SU-DHL-6 (cell line): ENCODE data around the gene ABCA4.

Experiments used
- H2AFZ ChIP-seq: fragments of 200-600 bp; sonication (generic); 2 replicates; pipeline ENCODE4 v1.6.1; 2014; ENCODE audit warnings: low read depth, mild to moderate bottlenecking, moderate library complexity, mixed read lengths, antibody characterized with exemption, low read length; ENCODE audit not compliant: severe bottlenecking
- H3F3A ChIP-seq: fragments of 200-600 bp; shearing (Covaris generic); 2 replicates; pipeline ENCODE4 v1.6.0; 2016; ENCODE audit warnings: antibody characterized with exemption, mild to moderate bottlenecking; ENCODE audit not compliant: insufficient read depth
- H3K27ac ChIP-seq: fragments of 200-600 bp; sonication (generic); 2 replicates; pipeline ENCODE4 v1.5.1; 2016; ENCODE audit warnings: low read depth, mild to moderate bottlenecking, low read length, moderate library complexity, mixed read lengths
- H3K27me3 ChIP-seq: fragments of 200-600 bp; sonication (generic), shearing (Covaris generic); 2 replicates; pipeline ENCODE4 v1.6.0; 2014; ENCODE audit warnings: mild to moderate bottlenecking, low read length
- H3K36me3 ChIP-seq: fragments of 200-600 bp; sonication (generic); 2 replicates; pipeline ENCODE4 v1.6.1; 2014; ENCODE audit warnings: mild to moderate bottlenecking, low read length, mixed read lengths
- H3K4me2 ChIP-seq: fragments of 300-600, 200-600 bp; shearing (Covaris generic), sonication (generic); 2 replicates; pipeline ENCODE4 v1.6.0; 2014; ENCODE audit warnings: low read length, low read depth, mild to moderate bottlenecking; ENCODE audit not compliant: poor library complexity, severe bottlenecking
- H3K4me3 ChIP-seq: fragments of 200-600 bp; sonication (generic); 2 replicates; pipeline ENCODE4 v1.5.1; 2014; ENCODE audit warnings: antibody characterized with exemption, low read length, mild to moderate bottlenecking, mixed read lengths; ENCODE audit not compliant: insufficient read depth, poor library complexity, severe bottlenecking
- H3K79me2 ChIP-seq: fragments of 200-600 bp; sonication (generic); 2 replicates; pipeline ENCODE4 v1.6.1; 2014; ENCODE audit warnings: mild to moderate bottlenecking, low read length, moderate library complexity; ENCODE audit not compliant: insufficient read depth
- H3K9ac ChIP-seq: fragments of 200-600 bp; sonication (generic); 2 replicates; pipeline ENCODE4 v1.7.0; 2014; ENCODE audit warnings: mild to moderate bottlenecking, low read length
- H3K9me2 ChIP-seq: fragments of 200-600 bp; sonication (generic); replicated peaks from 2 replicates; pipeline ENCODE4 v1.6.1; 2014; ENCODE audit warnings: low read length; ENCODE audit not compliant: insufficient read depth
- H3K9me3 ChIP-seq: fragments of 200-600 bp; sonication (generic); 2 replicates; pipeline ENCODE4 v1.6.1; 2014; ENCODE audit warnings: low read length, mixed read lengths; ENCODE audit not compliant: insufficient read depth
- H4K20me1 ChIP-seq: fragments of 200-600 bp; sonication (generic); 2 replicates; pipeline ENCODE4 v1.6.1; 2014; ENCODE audit warnings: low read depth, mild to moderate bottlenecking, antibody characterized with exemption, low read length, moderate library complexity, mixed read lengths
- EZH2phosphoT487 ChIP-seq: fragments of 200-600 bp; sonication (generic), shearing (Covaris generic); conservative IDR thresholded peaks from 2 replicates; pipeline ENCODE4 v1.6.1; 2018; ENCODE audit warnings: mild to moderate bottlenecking, antibody characterized with exemption, low read length, moderate library complexity, mixed read lengths
- TF ChIP-seq, protein P1 (sequence below): fragments of 200-600 bp; sonication (generic); IDR thresholded peaks from one replicate; pipeline ENCODE4 v1.5.1; 2017; ENCODE audit warnings: antibody characterized with exemption, mild to moderate bottlenecking, low read length, moderate library complexity; ENCODE audit not compliant: insufficient read depth, poor library complexity, severe bottlenecking

Gene ABCA4

DNA sequence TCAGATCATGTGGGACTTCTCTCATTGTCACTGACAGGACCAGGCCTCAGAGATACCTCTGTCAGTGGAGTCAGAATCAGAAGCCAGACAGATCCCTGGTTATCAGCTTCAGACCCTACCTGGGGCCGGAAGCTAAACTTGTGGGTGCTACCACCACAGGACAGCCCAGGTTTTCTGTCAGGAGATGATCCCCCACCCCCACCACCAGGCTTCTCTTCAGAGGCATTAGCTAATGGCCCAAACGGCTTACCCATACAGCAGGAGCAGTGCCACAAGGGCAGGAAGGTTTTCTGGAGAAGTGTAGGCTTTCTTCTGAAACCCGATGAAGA is 105.5 kb downstream of the ABCA4 start:
- no peaks in the 10 kb centered on the region for H3K79me2 ChIP-seq
- H3K9me3 ChIP-seq: no peaks in the 10 kb centered on the region
- H3F3A ChIP-seq: no peaks in the 10 kb centered on the region
- H2AFZ ChIP-seq: no peak overlapping the region
- no peaks in the 10 kb centered on the region for H3K36me3 ChIP-seq
- no peak overlapping the region for H3K9ac ChIP-seq
- no peaks in the 10 kb centered on the region for H4K20me1 ChIP-seq
- H3K9me2 ChIP-seq: no peaks in the 10 kb centered on the region
- no peaks in the 10 kb centered on the region for H3K27me3 ChIP-seq
- no peak overlapping the region for H3K27ac ChIP-seq
- H3K4me3 ChIP-seq: no peak overlapping the region
- no peak overlapping the region for H3K4me2 ChIP-seq
- TF ChIP-seq EZH2phosphoT487: no peak
- TF ChIP-seq, protein P1, sequence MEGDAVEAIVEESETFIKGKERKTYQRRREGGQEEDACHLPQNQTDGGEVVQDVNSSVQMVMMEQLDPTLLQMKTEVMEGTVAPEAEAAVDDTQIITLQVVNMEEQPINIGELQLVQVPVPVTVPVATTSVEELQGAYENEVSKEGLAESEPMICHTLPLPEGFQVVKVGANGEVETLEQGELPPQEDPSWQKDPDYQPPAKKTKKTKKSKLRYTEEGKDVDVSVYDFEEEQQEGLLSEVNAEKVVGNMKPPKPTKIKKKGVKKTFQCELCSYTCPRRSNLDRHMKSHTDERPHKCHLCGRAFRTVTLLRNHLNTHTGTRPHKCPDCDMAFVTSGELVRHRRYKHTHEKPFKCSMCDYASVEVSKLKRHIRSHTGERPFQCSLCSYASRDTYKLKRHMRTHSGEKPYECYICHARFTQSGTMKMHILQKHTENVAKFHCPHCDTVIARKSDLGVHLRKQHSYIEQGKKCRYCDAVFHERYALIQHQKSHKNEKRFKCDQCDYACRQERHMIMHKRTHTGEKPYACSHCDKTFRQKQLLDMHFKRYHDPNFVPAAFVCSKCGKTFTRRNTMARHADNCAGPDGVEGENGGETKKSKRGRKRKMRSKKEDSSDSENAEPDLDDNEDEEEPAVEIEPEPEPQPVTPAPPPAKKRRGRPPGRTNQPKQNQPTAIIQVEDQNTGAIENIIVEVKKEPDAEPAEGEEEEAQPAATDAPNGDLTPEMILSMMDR: no peak

DNA sequence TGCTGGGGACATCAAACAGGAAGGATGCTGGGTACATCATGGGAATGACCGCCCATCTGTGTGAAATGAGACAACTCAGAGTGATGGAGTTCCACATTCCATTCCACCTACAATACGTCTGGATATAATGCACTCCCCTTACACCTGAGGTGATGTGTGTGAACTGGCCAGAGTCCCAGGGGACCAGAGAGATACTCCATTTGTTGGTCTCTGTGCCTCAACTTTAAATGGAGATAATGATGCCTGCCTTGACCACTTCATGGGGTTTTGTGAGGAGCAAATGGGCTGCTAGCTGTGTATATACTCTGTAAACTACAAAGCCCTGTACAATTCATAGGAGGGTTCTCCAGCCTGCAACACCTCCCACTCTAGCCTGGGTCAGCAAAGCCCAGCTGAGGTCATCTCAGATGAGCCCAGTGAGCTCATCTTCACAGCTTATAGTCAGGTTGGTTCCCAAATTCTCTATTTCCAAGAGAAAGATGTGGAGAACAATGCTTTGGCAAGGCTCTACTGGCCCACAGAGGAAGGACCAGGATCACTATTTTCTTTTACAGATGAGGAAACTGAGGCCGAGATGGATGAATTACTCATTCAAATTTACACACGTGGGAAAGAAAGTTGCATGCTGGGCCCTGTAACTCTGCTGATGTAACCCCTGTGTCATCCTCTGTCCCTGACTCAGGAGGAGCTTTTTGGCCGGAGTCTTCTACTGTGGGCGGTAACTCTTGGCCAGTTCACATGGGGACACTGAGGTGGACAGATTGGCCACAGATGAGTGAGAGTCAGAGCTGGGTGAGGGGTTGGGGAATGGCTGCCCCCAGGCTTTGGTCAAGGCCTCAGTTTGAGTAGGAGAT is 106.1 kb downstream of the ABCA4 start:
- no peak overlapping the region for H3K4me2 ChIP-seq
- no peaks in the 10 kb centered on the region for H3K27me3 ChIP-seq
- H3K79me2 ChIP-seq: no peaks in the 10 kb centered on the region
- H3K27ac ChIP-seq: no peak overlapping the region
- no peaks in the 10 kb centered on the region for H3K9me2 ChIP-seq
- no peak overlapping the region for H3K4me3 ChIP-seq
- no peaks in the 10 kb centered on the region for H4K20me1 ChIP-seq
- TF ChIP-seq EZH2phosphoT487: no peak
- TF ChIP-seq, protein P1: no peak
- H3F3A ChIP-seq: no peaks in the 10 kb centered on the region
- no peak overlapping the region for H3K9ac ChIP-seq
- H3K36me3 ChIP-seq: no peaks in the 10 kb centered on the region
- no peaks in the 10 kb centered on the region for H3K9me3 ChIP-seq
- no peak overlapping the region for H2AFZ ChIP-seq

DNA sequence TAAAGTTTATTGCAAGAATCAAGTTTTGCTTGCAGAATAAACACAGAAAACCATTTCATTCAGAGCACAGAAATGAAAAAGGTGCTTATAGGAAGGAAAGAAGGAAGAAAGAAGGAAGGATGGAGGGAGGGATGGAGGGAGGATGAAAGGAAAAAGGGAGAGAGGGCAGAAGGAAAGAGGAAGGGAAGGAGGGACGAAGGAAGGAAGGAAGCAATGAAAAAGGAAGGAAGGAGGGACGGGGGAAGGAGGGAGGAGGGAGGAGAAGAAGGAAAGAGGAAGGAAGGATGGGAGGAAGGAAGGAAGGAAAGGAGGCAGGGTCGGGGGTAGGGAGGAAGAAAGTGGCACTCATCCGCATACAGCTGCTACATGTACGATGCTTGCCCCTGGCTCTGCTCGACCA is 106.9 kb downstream of the ABCA4 start:
- H3K4me2 ChIP-seq: no peak overlapping the region
- no peaks in the 10 kb centered on the region for H3F3A ChIP-seq
- H3K27ac ChIP-seq: no peak overlapping the region
- no peak for TF ChIP-seq EZH2phosphoT487
- no peak overlapping the region for H2AFZ ChIP-seq
- H3K4me3 ChIP-seq: no peak overlapping the region
- H3K9ac ChIP-seq: no peak overlapping the region
- no peaks in the 10 kb centered on the region for H3K9me3 ChIP-seq
- no peaks in the 10 kb centered on the region for H3K79me2 ChIP-seq
- H3K9me2 ChIP-seq: no peaks in the 10 kb centered on the region
- no peaks in the 10 kb centered on the region for H4K20me1 ChIP-seq
- H3K27me3 ChIP-seq: no peaks in the 10 kb centered on the region
- no peaks in the 10 kb centered on the region for H3K36me3 ChIP-seq

DNA sequence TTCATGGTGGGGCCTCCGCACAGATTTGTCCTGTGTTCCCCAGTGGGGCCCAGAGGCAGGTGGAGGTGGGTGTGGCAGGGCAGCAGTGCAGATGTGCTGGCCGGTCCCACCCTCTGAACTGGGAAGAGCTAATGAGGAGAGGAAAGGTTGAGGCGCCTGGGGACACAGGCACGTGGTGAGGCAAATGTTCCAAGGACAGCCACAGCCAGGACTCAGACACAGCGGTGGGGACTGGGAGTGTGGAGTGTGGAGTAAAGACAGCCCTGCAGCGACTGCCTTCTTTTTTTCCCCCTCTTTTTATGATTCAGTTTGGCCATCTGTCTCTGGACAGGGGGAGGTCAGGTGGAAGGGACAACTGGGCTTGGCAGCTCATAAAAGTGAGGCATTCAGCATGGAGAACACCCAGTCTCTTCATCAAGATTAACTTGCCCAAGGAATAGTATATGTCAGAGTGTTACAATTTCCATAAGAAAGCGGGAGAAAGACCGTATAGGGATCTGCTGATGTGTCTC is 107.5 kb downstream of the ABCA4 start:
- no peaks in the 10 kb centered on the region for H3K9me3 ChIP-seq
- H3K9me2 ChIP-seq: no peaks in the 10 kb centered on the region
- H4K20me1 ChIP-seq: no peaks in the 10 kb centered on the region
- no peak overlapping the region for H3K4me2 ChIP-seq
- no peak overlapping the region for H3K4me3 ChIP-seq
- H3K36me3 ChIP-seq: no peaks in the 10 kb centered on the region
- no peak for TF ChIP-seq EZH2phosphoT487
- TF ChIP-seq, protein P1: no peak
- no peak overlapping the region for H3K27ac ChIP-seq
- no peaks in the 10 kb centered on the region for H3K79me2 ChIP-seq
- H3F3A ChIP-seq: no peaks in the 10 kb centered on the region
- H3K9ac ChIP-seq: no peak overlapping the region
- no peak overlapping the region for H2AFZ ChIP-seq
- no peaks in the 10 kb centered on the region for H3K27me3 ChIP-seq
